HepG2 (cell line): ENCODE results near the gene NACC2. TPM values are rescaled to one million over a fixed set of nuclear protein-coding genes. Genes with fewer than 3 reads are reported as not detected.

Experiments
- ATRX ChIP-seq: sonication (generic); formaldehyde crosslinking; IDR thresholded peaks from 2 replicates; pipeline ENCODE4 v1.4.0; 2020; ENCODE audit warnings: missing genetic modification reagents, borderline replicate concordance
- KAT2B ChIP-seq: fragments of 150-350 bp; IDR thresholded peaks from 2 replicates; pipeline ENCODE4 v1.6.1; 2014; ENCODE audit warnings: low read depth, low read length, borderline replicate concordance
- MTF1 ChIP-seq: sonication (generic); formaldehyde crosslinking; IDR thresholded peaks from 2 replicates; pipeline ENCODE4 v1.5.0; 2020; ENCODE audit warnings: missing genetic modification reagents
- NRL ChIP-seq: sonication (generic); formaldehyde crosslinking; IDR thresholded peaks from 2 replicates; pipeline ENCODE4 v1.5.0; 2020; ENCODE audit warnings: missing genetic modification reagents, mild to moderate bottlenecking, moderate library complexity, borderline replicate concordance
- SMAD9 ChIP-seq: sonication (generic); formaldehyde crosslinking; IDR thresholded peaks from 2 replicates; pipeline ENCODE4 v1.5.1; 2020; ENCODE audit warnings: mild to moderate bottlenecking, missing genetic modification reagents
- ZNF296 ChIP-seq: sonication (generic); formaldehyde crosslinking; conservative IDR thresholded peaks from 2 replicates; pipeline ENCODE4 v1.5.0; 2020; ENCODE audit warnings: mild to moderate bottlenecking, missing genetic modification reagents
- ZNF317 ChIP-seq: sonication (generic); formaldehyde crosslinking; IDR thresholded peaks from 2 replicates; pipeline ENCODE4 v1.5.0; 2020; ENCODE audit warnings: mild to moderate bottlenecking, missing genetic modification reagents
- ZNF552 ChIP-seq: sonication (generic); formaldehyde crosslinking; IDR thresholded peaks from 2 replicates; pipeline ENCODE4 v1.9.0; 2022; ENCODE audit warnings: missing genetic modification reagents, mild to moderate bottlenecking, borderline replicate concordance
- ZNF629 ChIP-seq: sonication (generic); formaldehyde crosslinking; conservative IDR thresholded peaks from 2 replicates; pipeline ENCODE4 v1.5.0; 2020; ENCODE audit warnings: missing genetic modification reagents
- ZNF781 ChIP-seq: sonication (generic); formaldehyde crosslinking; IDR thresholded peaks from 2 replicates; pipeline ENCODE4 v1.5.1; 2020; ENCODE audit warnings: borderline replicate concordance, mild to moderate bottlenecking, missing genetic modification reagents; ENCODE audit errors: not compliant biosample characterization
- ZNF790 ChIP-seq: sonication (generic); formaldehyde crosslinking; IDR thresholded peaks from 2 replicates; pipeline ENCODE4 v1.8.0; 2022; ENCODE audit warnings: missing genetic modification reagents, mild to moderate bottlenecking, borderline replicate concordance
- ZNF816 ChIP-seq: sonication (generic); formaldehyde crosslinking; IDR thresholded peaks from 2 replicates; pipeline ENCODE4 v1.8.0; 2022; ENCODE audit warnings: missing genetic modification reagents, mild to moderate bottlenecking, borderline replicate concordance
- polyA plus RNA-seq, 8 experiments: library from polyadenylated mRNA; depleted of rRNA in 3 of 8; stranded (reverse) in 7 of 8; unstranded in 1 of 8; fragments of >200 nt; fragmentation: Illumina TruSeq in 4 of 8; extraction: Trizol in 4 of 8; gene quantifications; 2 replicates each; pipeline versions ENCODE4 v1.2.1 to v1.2.3, GENCODE V29; 2011 to 2016; ENCODE audit warnings: low read depth in 4 of 8, missing spikeins in 1 of 8, mixed read lengths in 1 of 8; ENCODE audit not compliant: insufficient read depth in 1 of 8
- total RNA-seq, 5 experiments: library from RNA; depleted of rRNA; stranded (reverse); fragments of >200 nt; fragmentation: Illumina TruSeq; extraction: Trizol; gene quantifications; 2 replicates each; pipeline ENCODE4 v1.2.3, GENCODE V29; 2016; ENCODE audit warnings: low read depth in 1 of 5
- TF ChIP-seq, protein P1 (sequence below): sonication (generic); formaldehyde crosslinking; IDR thresholded peaks from 2 replicates; pipeline ENCODE4 v1.5.0; 2020; ENCODE audit warnings: mild to moderate bottlenecking, missing genetic modification reagents, borderline replicate concordance
- TF ChIP-seq, protein P2 (sequence below): sonication (generic); formaldehyde crosslinking; IDR thresholded peaks from 2 replicates; pipeline ENCODE4 v1.5.0; 2020; ENCODE audit warnings: mild to moderate bottlenecking, missing genetic modification reagents

NACC2 gene
- total and polyA plus RNA-seq, 2 of the 13 experiments (the other 11 are each of a cell fraction or from before 2014, with no cell fraction given), result 5.9 to 12.3 TPM

DNA sequence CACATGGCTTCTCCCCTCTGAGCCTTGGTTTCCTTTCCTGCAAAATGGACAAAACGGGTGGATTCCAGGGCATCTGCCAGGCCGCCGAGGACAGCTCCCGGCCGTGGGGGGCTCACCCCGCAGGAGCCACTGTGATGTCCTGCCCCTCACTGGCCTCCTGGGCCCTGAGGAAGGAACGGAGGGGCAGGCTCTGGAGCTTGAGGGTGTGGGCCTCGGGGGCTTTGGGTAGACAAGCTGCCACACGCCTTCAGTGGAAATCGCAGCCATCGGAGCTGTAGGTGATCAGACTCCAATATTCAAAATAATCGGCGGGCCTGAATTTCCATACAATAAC is 101.7 kb downstream of the NACC2 start (continued):
- TF ChIP-seq, protein P1, sequence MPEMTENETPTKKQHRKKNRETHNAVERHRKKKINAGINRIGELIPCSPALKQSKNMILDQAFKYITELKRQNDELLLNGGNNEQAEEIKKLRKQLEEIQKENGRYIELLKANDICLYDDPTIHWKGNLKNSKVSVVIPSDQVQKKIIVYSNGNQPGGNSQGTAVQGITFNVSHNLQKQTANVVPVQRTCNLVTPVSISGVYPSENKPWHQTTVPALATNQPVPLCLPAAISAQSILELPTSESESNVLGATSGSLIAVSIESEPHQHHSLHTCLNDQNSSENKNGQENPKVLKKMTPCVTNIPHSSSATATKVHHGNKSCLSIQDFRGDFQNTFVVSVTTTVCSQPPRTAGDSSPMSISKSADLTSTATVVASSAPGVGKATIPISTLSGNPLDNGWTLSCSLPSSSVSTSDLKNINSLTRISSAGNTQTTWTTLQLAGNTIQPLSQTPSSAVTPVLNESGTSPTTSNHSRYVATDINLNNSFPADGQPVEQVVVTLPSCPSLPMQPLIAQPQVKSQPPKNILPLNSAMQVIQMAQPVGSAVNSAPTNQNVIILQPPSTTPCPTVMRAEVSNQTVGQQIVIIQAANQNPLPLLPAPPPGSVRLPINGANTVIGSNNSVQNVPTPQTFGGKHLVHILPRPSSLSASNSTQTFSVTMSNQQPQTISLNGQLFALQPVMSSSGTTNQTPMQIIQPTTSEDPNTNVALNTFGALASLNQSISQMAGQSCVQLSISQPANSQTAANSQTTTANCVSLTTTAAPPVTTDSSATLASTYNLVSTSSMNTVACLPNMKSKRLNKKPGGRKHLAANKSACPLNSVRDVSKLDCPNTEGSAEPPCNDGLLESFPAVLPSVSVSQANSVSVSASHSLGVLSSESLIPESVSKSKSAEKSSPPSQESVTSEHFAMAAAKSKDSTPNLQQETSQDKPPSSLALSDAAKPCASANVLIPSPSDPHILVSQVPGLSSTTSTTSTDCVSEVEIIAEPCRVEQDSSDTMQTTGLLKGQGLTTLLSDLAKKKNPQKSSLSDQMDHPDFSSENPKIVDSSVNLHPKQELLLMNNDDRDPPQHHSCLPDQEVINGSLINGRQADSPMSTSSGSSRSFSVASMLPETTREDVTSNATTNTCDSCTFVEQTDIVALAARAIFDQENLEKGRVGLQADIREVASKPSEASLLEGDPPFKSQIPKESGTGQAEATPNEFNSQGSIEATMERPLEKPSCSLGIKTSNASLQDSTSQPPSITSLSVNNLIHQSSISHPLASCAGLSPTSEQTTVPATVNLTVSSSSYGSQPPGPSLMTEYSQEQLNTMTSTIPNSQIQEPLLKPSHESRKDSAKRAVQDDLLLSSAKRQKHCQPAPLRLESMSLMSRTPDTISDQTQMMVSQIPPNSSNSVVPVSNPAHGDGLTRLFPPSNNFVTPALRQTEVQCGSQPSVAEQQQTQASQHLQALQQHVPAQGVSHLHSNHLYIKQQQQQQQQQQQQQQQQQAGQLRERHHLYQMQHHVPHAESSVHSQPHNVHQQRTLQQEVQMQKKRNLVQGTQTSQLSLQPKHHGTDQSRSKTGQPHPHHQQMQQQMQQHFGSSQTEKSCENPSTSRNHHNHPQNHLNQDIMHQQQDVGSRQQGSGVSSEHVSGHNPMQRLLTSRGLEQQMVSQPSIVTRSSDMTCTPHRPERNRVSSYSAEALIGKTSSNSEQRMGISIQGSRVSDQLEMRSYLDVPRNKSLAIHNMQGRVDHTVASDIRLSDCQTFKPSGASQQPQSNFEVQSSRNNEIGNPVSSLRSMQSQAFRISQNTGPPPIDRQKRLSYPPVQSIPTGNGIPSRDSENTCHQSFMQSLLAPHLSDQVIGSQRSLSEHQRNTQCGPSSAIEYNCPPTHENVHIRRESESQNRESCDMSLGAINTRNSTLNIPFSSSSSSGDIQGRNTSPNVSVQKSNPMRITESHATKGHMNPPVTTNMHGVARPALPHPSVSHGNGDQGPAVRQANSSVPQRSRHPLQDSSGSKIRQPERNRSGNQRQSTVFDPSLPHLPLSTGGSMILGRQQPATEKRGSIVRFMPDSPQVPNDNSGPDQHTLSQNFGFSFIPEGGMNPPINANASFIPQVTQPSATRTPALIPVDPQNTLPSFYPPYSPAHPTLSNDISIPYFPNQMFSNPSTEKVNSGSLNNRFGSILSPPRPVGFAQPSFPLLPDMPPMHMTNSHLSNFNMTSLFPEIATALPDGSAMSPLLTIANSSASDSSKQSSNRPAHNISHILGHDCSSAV (CRISPR knock-in tag), result 0 out of 2 replicates have a peak, but pooled peaks have one; percentile 3
- no peak for TF ChIP-seq ATRX
- peak; percentile 94 for TF ChIP-seq ZNF629 (CRISPR knock-in tag)
- no peak for TF ChIP-seq KAT2B
- TF ChIP-seq ZNF296 (CRISPR knock-in tag), result 0 out of 2 replicates have a peak, but pooled peaks have one; percentile 1
- no peak for TF ChIP-seq MTF1 (CRISPR knock-in tag)
- TF ChIP-seq, protein P2, sequence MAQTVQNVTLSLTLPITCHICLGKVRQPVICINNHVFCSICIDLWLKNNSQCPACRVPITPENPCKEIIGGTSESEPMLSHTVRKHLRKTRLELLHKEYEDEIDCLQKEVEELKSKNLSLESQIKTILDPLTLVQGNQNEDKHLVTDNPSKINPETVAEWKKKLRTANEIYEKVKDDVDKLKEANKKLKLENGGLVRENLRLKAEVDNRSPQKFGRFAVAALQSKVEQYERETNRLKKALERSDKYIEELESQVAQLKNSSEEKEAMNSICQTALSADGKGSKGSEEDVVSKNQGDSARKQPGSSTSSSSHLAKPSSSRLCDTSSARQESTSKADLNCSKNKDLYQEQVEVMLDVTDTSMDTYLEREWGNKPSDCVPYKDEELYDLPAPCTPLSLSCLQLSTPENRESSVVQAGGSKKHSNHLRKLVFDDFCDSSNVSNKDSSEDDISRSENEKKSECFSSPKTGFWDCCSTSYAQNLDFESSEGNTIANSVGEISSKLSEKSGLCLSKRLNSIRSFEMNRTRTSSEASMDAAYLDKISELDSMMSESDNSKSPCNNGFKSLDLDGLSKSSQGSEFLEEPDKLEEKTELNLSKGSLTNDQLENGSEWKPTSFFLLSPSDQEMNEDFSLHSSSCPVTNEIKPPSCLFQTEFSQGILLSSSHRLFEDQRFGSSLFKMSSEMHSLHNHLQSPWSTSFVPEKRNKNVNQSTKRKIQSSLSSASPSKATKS (CRISPR knock-in tag), result 0 out of 2 replicates have a peak, but pooled peaks have one; percentile 7
- no peak for TF ChIP-seq ZNF317 (CRISPR knock-in tag)
- TF ChIP-seq ZNF552 (CRISPR knock-in tag), result 0 out of 2 replicates have a peak, but pooled peaks have one; percentile 36
- peak; percentile 74; the same call in 1 of the 2 replicates for TF ChIP-seq ZNF790 (CRISPR knock-in tag)
- 0 out of 2 replicates have a peak, but pooled peaks have one; percentile 12 for TF ChIP-seq ZNF816 (CRISPR knock-in tag)
- peak; percentile 2 for TF ChIP-seq ZNF781 (CRISPR knock-in tag)
- no peak for TF ChIP-seq SMAD9
- peak; percentile 4; the same call in 1 of the 2 replicates for TF ChIP-seq NRL
